GM12878 (cell line): ENCODE measurements around the gene PTPRJ. TPM values are rescaled to one million over a fixed set of nuclear protein-coding genes. Genes with fewer than 3 reads are reported as not detected.

ENCODE experiments used
- ATAC-seq: fragments of 200-7000 bp; cut with Tn5 transposase; 3 replicates; pipeline ENCODE4 v1.9.1; 2020; ENCODE audit warnings: mild to moderate bottlenecking, moderate library complexity
- BruUV-seq: library from RNA; stranded (reverse); fragments of 400-500 nt; replicated peaks from 2 replicates; lab custom pipeline; 2021; lab: Mats Ljungman, UMichigan
- CTCF ChIA-PET: fragments of 300-600 bp; sonication (Branson Sonifier 250); formaldehyde crosslinking; extraction: SDS; loops from one replicate; lab custom pipeline; 2021; ENCODE audit warnings: inconsistent platforms; lab: Yijun Ruan, JAX
- POLR2A ChIA-PET: fragments of 350-600 bp; formaldehyde crosslinking; extraction: SDS; loops from one replicate; lab custom pipeline; 2021; ENCODE audit warnings: inconsistent platforms; lab: Charles Lee
- RAD21 ChIA-PET: fragments of 300-600 bp; sonication (Branson Sonifier 250); formaldehyde crosslinking; loops from one replicate; lab custom pipeline; 2023; ENCODE audit warnings: antibody characterized with exemption; ENCODE audit not compliant: unreplicated experiment; lab: Charles Lee
- SMC1A ChIA-PET: fragments of 300-600 bp; sonication (Branson Sonifier 250); formaldehyde crosslinking; loops from one replicate; lab custom pipeline; 2023; ENCODE audit not compliant: unreplicated experiment, uncharacterized antibody; lab: Charles Lee
- DNase-seq: peaks from one replicate; pipeline ENCODE4 v3.0.0-alpha.2; 2011; ENCODE audit warnings: low read depth, low spot score
- FAIRE-seq: peaks from 3 replicates; lab custom pipeline; 2011; peaks lifted over from hg19 to GRCh38; lab: Jason Lieb, UNC
- H2AFZ ChIP-seq: 2 replicates; pipeline ENCODE4 v1.6.0; 2011; ENCODE audit warnings: low read depth, low read length, control low read depth; ENCODE audit not compliant: control insufficient read depth
- H3K27ac ChIP-seq: 2 replicates; pipeline ENCODE4 v1.5.1; 2011; ENCODE audit warnings: control low read depth; ENCODE audit not compliant: control insufficient read depth, insufficient read depth
- H3K27me3 ChIP-seq, 2 experiments: replicated peaks in 1 of 2; 2 replicates each; pipeline versions ENCODE4 v1.6.0 to v1.6.1; 2011; ENCODE audit warnings: low read length in 1 of 2; ENCODE audit not compliant: control insufficient read depth in 2 of 2, insufficient read depth in 2 of 2
- H3K36me3 ChIP-seq, 2 experiments: 2 replicates each; pipeline ENCODE4 v1.5.1; 2011; ENCODE audit warnings: low read length in 1 of 2; ENCODE audit not compliant: control insufficient read depth in 2 of 2, insufficient read depth in 2 of 2
- H3K4me1 ChIP-seq: 2 replicates; pipeline ENCODE4 v1.6.1; 2011; ENCODE audit warnings: mild to moderate bottlenecking, low read length, moderate library complexity, mixed read lengths; ENCODE audit not compliant: control insufficient read depth, insufficient read depth
- H3K4me2 ChIP-seq: 2 replicates; pipeline ENCODE4 v1.6.0; 2011; ENCODE audit warnings: control low read depth; ENCODE audit not compliant: control insufficient read depth, insufficient read depth
- H3K4me3 ChIP-seq: fragments of 200-600 bp; sonication (generic); 2 replicates; pipeline ENCODE4 v1.5.1; 2016
- H3K79me2 ChIP-seq: 2 replicates; pipeline ENCODE4 v1.6.0; 2011; ENCODE audit warnings: low read length; ENCODE audit not compliant: control insufficient read depth, insufficient read depth
- H3K9ac ChIP-seq: 2 replicates; pipeline ENCODE4 v1.8.0; 2011; ENCODE audit warnings: low read length, control low read depth, mixed read lengths; ENCODE audit not compliant: control insufficient read depth, insufficient read depth
- H3K9me3 ChIP-seq: replicated peaks from 3 replicates; pipeline ENCODE4 v1.5.1; 2011; ENCODE audit warnings: mild to moderate bottlenecking, low read length; ENCODE audit not compliant: control insufficient read depth, insufficient read depth
- H4K20me1 ChIP-seq: 2 replicates; pipeline ENCODE4 v1.6.0; 2011; ENCODE audit not compliant: control insufficient read depth, insufficient read depth
- EZH2 ChIP-seq: IDR thresholded peaks from 2 replicates; pipeline ENCODE4 v1.6.1; 2012; ENCODE audit warnings: low read depth, mild to moderate bottlenecking, control low read depth, inconsistent platforms, low read length, borderline replicate concordance; ENCODE audit not compliant: control insufficient read depth
- FOXM1 ChIP-seq: IDR thresholded peaks from 2 replicates; pipeline ENCODE4 v1.6.1; 2012; ENCODE audit warnings: low read depth, mild to moderate bottlenecking, inconsistent platforms, low read length, moderate library complexity
- HCFC1 ChIP-seq: fragments of 150-350 bp; IDR thresholded peaks from 2 replicates; pipeline ENCODE4 v1.6.1; 2014; ENCODE audit warnings: low read length
- LARP7 ChIP-seq: fragments of 450-650 bp; IDR thresholded peaks from 2 replicates; pipeline ENCODE4 v1.6.1; 2017; ENCODE audit warnings: mild to moderate bottlenecking
- TBL1XR1 ChIP-seq: IDR thresholded peaks from 2 replicates; pipeline ENCODE4 v1.6.1; 2012; ENCODE audit warnings: low read depth, low read length, improper control_type of control experiment
- ZBTB11 ChIP-seq: fragments of 450-650 bp; formaldehyde crosslinking; IDR thresholded peaks from 2 replicates; pipeline ENCODE4 v1.5.0; 2022; ENCODE audit warnings: mild to moderate bottlenecking, missing genetic modification characterization
- ZZZ3 ChIP-seq: IDR thresholded peaks from 2 replicates; pipeline ENCODE4 v1.6.1; 2011; ENCODE audit warnings: low read depth; ENCODE audit not compliant: control insufficient read depth, insufficient read length
- in situ Hi-C: fragments of 300-500 bp; cut with MboI; formaldehyde crosslinking; loops from 9 replicates; pipeline ENCODE4 v1.14.3; 2018; ENCODE audit warnings: mixed read lengths
- intact Hi-C: fragments of 100-400 bp; cut with micrococcal nuclease; formaldehyde crosslinking; loops from one replicate; pipeline ENCODE4 v1.14.2; 2022; ENCODE audit not compliant: unreplicated experiment
- polyA plus RNA-seq, 11 experiments: library from polyadenylated mRNA; depleted of rRNA in 4 of 11; unstranded in 6 of 11; stranded (reverse) in 5 of 11; fragments of >200 nt; fragmentation: Nextera tagmentation in 4 of 11; fragmentation: Illumina TruSeq in 1 of 11; extraction: Ambion mirVana in 4 of 11; extraction: Trizol in 1 of 11; gene quantifications; 1 replicate in 1 of 11; 2 replicates in 10 of 11; pipeline versions ENCODE4 v1.2.1 to v1.2.3, GENCODE V29; 2011 to 2016; ENCODE audit warnings: inconsistent platforms in 2 of 11, missing spikeins in 2 of 11, low read depth in 1 of 11
- total RNA-seq, 4 experiments: library from RNA; depleted of rRNA in 3 of 4; stranded (reverse); fragments of >200 nt in 3 of 4; fragmentation: Illumina TruSeq in 1 of 4; extraction: Trizol in 1 of 4; gene quantifications; 2 replicates each; pipeline versions ENCODE4 v1.2.1 to v1.2.3, GENCODE V29; 2013 to 2021

The PTPRJ gene
- total and polyA plus RNA-seq, 10 of the 15 experiments (the other 5 are each of a cell fraction or from before 2014, with no cell fraction given), result 0.22 to 22.4 (median 7.4) TPM

DNA sequence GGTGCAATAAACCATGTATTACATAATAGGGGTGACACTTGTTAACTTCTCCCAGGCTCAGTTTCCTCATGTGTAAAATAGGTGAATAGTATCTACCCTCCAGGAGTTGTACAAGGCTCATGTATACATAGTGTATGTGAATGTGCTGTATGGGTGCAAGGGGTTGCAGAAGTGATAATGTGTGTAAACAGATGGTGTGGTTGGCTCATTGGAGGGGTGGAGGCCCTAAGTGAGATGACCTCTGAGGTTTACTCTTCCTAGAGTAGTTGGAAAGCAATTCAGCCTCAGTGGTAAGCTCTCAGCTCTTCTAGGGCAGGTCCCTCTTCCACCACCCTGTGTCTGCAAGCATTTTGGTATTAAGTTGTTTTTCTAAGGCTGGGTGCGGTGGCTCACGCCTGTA is 102.4 kb downstream of the PTPRJ start (continued):
- TF ChIP-seq TBL1XR1 (no peak), ZBTB11 (CRISPR knock-in tag) (no peak), EZH2 (no peak)

DNA sequence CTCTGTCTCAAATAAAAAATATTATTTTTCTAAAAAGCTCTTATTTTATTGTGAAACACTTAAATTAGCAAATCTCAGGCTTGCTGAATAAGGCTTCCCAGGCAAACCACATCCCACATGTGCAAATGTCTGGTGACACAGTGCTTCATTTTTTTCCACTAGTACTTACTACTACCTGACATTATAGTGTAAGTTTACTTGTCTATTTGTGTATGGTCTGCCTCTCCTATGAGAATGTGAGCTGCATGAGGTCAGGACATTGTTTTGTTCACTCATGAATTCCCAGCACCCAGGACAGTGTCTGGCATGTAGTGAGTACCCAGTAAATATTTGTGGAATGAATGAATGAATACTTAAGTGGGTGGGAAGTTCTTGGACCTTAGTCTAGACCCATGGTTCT is 103.1 kb downstream of the PTPRJ start:
- Histone ChIP-seq H2AFZ (no peak overlapping the region), H3K9ac (no peak overlapping the region), H3K27me3 (no peaks in the 10 kb centered on the region), H3K36me3 (peaks cover 0 to 3% of the 10 kb centered on the region in 2 experiments; a peak in 1 of 4 replicates), H4K20me1 (no peaks in the 10 kb centered on the region), H3K4me3 (no peak overlapping the region), H3K79me2 (no peaks in the 10 kb centered on the region; the same call in 1 of the 2 replicates), H3K9me3 (no peaks in the 10 kb centered on the region), H3K27ac (no peak overlapping the region)
- ChIA-PET RAD21 (interaction anchor here (0.9 kb wide), 1 partner anchor 9 kb away, joined by 4 read pairs; no protein-coding TSS in a partner anchor), POLR2A (no interaction called here), CTCF (interaction anchor here (0.6 to 1.3 kb wide), 2 partner anchors 45 to 149 kb away, joined by 3 to 5 read pairs; no protein-coding TSS in a partner anchor), SMC1A (no interaction called here)
- FAIRE-seq (no peak), ATAC-seq (no peak), DNase-seq (no peak)
- in situ Hi-C loops, result no loop called here
- TF ChIP-seq HCFC1 (no peak), ZZZ3 (no peak), FOXM1 (no peak), LARP7 (no peak)
- TF ChIP-seq, all 136 proteins: peak for 0
- peaks cover 12% of the 10 kb centered on the region for H3K4me1 ChIP-seq
- intact Hi-C loops, result no loop called here
- H3K4me2 ChIP-seq, result no peak overlapping the region
- no TSS peak for BruUV-seq
